Erythroblast (primary cell): Measurements from ENCODE around the gene CUX1.

Experiments used
- GATA1 ChIP-seq: IDR thresholded peaks from 2 replicates; pipeline ENCODE4 v1.6.1; 2011; ENCODE audit warnings: low read depth, mild to moderate bottlenecking, control low read depth, low read length, moderate library complexity
- POLR2A ChIP-seq: IDR thresholded peaks from 2 replicates; pipeline ENCODE4 v1.6.1; 2011; ENCODE audit warnings: mild to moderate bottlenecking, low read length

- TF ChIP-seq POLR2A (no peak), GATA1 (no peak)
Measured at GRCh38 chr7:101866328-101866727, 48.9 kb downstream of the CUX1 start.
